Uterus (tissue), 4 donors: ENCODE data around the gene STAC3. TPM values are rescaled to one million over a fixed set of nuclear protein-coding genes. Genes with fewer than 3 reads are reported as not detected.

Source experiments
- DNase-seq, 2 donors: peaks; one replicate each; pipeline ENCODE4 v3.0.0-alpha.2; 2019 to 2020
- H3K27ac ChIP-seq, 2 donors: fragments of 200-600 bp; sonication (generic); 1 replicate in 1 of 2; 2 replicates in 1 of 2; pipeline ENCODE4 v1.5.1; 2016 to 2018
- H3K27me3 ChIP-seq, 2 donors: fragments of 200-600 bp; sonication (generic); one replicate each; pipeline ENCODE4 v1.5.1; 2018 to 2019; ENCODE audit warnings: control low read depth in 1 of 2
- H3K36me3 ChIP-seq, 2 donors: fragments of 200-600 bp; sonication (generic); one replicate each; pipeline ENCODE4 v1.5.1; 2019; ENCODE audit warnings: control low read depth in 1 of 2
- H3K4me1 ChIP-seq, 2 donors: fragments of 200-600 bp; sonication (generic); one replicate each; pipeline ENCODE4 v1.5.1; 2018 to 2019; ENCODE audit warnings: control low read depth in 1 of 2
- H3K4me3 ChIP-seq, 2 donors: fragments of 200-600 bp; sonication (generic); 1 replicate in 1 of 2; 2 replicates in 1 of 2; pipeline ENCODE4 v1.5.1; 2018 to 2019; ENCODE audit warnings: mild to moderate bottlenecking in 1 of 2
- H3K9me3 ChIP-seq, 2 donors: fragments of 200-600 bp; sonication (generic); one replicate each; pipeline ENCODE4 v1.5.1; 2019; ENCODE audit warnings: control low read depth in 1 of 2
- CTCF ChIP-seq, 4 experiments: fragments of 200-600 bp in 2 of 4; fragments of 450-650 bp in 2 of 4; sonication (generic) in 2 of 4; IDR thresholded peaks; one replicate each; pipeline ENCODE4 v1.5.1; 2016 to 2019; ENCODE audit warnings: antibody characterized with exemption in 4 of 4, mild to moderate bottlenecking in 2 of 4, moderate library complexity in 1 of 4
- POLR2A ChIP-seq, 2 donors: fragments of 450-650 bp; IDR thresholded peaks; one replicate each; pipeline ENCODE4 v1.6.1; 2016; ENCODE audit warnings: antibody characterized with exemption in 2 of 2, mild to moderate bottlenecking in 1 of 2, moderate library complexity in 1 of 2
- intact Hi-C: fragments of 100-400 bp; cut with DNase I; formaldehyde crosslinking; loops from one replicate; pipeline ENCODE4 v1.15.1; 2023; ENCODE audit warnings: low total_unique reads
- total RNA-seq, 4 donors: library from RNA; depleted of rRNA in 3 of 4; stranded (reverse); fragments of >200 nt in 3 of 4; gene quantifications; one replicate each; pipeline versions ENCODE4 v1.1.0 to v1.2.4, GENCODE V29; 2014 to 2023
- donor health status: DM: yes; HTN: yes; CAD: no.

The STAC3 gene
- total RNA-seq, 4 donors from 2014 or later, result 1.0 to 2.8 TPM; not detected in 2

- Histone ChIP-seq H3K9me3 (no peaks in the 10 kb centered on the region), H3K27me3 (peaks cover 36 to 37% of the 10 kb centered on the region in 2 donors), H3K36me3 (no peaks in the 10 kb centered on the region), H3K4me1 (peaks cover 0 to 27% of the 10 kb centered on the region in 2 donors), H3K4me3 (peak overlapping the region; percentile 14 to 31), H3K27ac (no peak overlapping the region)
- intact Hi-C loops, result no loop called here
- DNase-seq, result no peak
- no peak for TF ChIP-seq POLR2A (IDR thresholded peaks at IDR 0.05)
- TF ChIP-seq CTCF (IDR thresholded peaks at IDR 0.05), result peak in 1 of 4 experiments; percentile 12
Measured at GRCh38 chr12:57240066-57240921, 10.7 kb downstream of the STAC3 start.

- Histone ChIP-seq H3K9me3 (no peaks in the 10 kb centered on the region), H3K27me3 (peaks cover 36 to 37% of the 10 kb centered on the region in 2 donors), H3K36me3 (no peaks in the 10 kb centered on the region), H3K27ac (no peak overlapping the region), H3K4me1 (peaks cover 0 to 27% of the 10 kb centered on the region in 2 donors), H3K4me3 (peak overlapping the region; percentile 14 to 31)
- DNase-seq, result no peak
- no peak for TF ChIP-seq POLR2A (IDR thresholded peaks at IDR 0.05)
- no peak for TF ChIP-seq CTCF (IDR thresholded peaks at IDR 0.05)
- intact Hi-C loops, result no loop called here
Measured at GRCh38 chr12:57239587-57240065, 11.4 kb downstream of the STAC3 start.

- DNase-seq, result peak; percentile 81 to 89
- peaks cover 36 to 37% of the 10 kb centered on the region in 2 donors for H3K27me3 ChIP-seq
- H3K9me3 ChIP-seq, result no peaks in the 10 kb centered on the region
- H3K27ac ChIP-seq, result no peak overlapping the region
- intact Hi-C loops, result no loop called here
- TF ChIP-seq CTCF (IDR thresholded peaks at IDR 0.05) (peak; percentile 100), POLR2A (IDR thresholded peaks at IDR 0.05) (peak in 1 of 2 donors; percentile 35)
- H3K4me1 ChIP-seq, result peaks cover 0 to 27% of the 10 kb centered on the region in 2 donors
- peak overlapping the region; percentile 27 to 37 for H3K4me3 ChIP-seq
- no peaks in the 10 kb centered on the region for H3K36me3 ChIP-seq
Measured at GRCh38 chr12:57238854-57239554, 12.0 kb downstream of the STAC3 start.

GRCh38 chr12:57237932-57238853 lies 12.8 kb downstream of the STAC3 start:
- Histone ChIP-seq H3K27ac (no peak overlapping the region), H3K4me1 (peaks cover 0 to 24% of the 10 kb centered on the region in 2 donors), H3K27me3 (peaks cover 31 to 34% of the 10 kb centered on the region in 2 donors), H3K4me3 (peak overlapping the region; percentile 27 to 37), H3K36me3 (no peaks in the 10 kb centered on the region), H3K9me3 (no peaks in the 10 kb centered on the region)
- intact Hi-C loops, result no loop called here
- peak in 1 of 2 donors; percentile 24 for DNase-seq
- no peak for TF ChIP-seq CTCF (IDR thresholded peaks at IDR 0.05)
- no peak for TF ChIP-seq POLR2A (IDR thresholded peaks at IDR 0.05)
